GM12801 (cell line): ENCODE data around the gene MUL1.

Source experiments
- TF ChIP-seq, protein P1 (sequence below): IDR thresholded peaks from one replicate; pipeline ENCODE4 v1.5.1; 2011; ENCODE audit warnings: control low read depth; ENCODE audit not compliant: insufficient read length; ENCODE audit errors: extremely low read depth

The MUL1 gene

GRCh38 chr1:20449735-20450311 lies 58.1 kb downstream of the MUL1 start:
- TF ChIP-seq, protein P1, sequence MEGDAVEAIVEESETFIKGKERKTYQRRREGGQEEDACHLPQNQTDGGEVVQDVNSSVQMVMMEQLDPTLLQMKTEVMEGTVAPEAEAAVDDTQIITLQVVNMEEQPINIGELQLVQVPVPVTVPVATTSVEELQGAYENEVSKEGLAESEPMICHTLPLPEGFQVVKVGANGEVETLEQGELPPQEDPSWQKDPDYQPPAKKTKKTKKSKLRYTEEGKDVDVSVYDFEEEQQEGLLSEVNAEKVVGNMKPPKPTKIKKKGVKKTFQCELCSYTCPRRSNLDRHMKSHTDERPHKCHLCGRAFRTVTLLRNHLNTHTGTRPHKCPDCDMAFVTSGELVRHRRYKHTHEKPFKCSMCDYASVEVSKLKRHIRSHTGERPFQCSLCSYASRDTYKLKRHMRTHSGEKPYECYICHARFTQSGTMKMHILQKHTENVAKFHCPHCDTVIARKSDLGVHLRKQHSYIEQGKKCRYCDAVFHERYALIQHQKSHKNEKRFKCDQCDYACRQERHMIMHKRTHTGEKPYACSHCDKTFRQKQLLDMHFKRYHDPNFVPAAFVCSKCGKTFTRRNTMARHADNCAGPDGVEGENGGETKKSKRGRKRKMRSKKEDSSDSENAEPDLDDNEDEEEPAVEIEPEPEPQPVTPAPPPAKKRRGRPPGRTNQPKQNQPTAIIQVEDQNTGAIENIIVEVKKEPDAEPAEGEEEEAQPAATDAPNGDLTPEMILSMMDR = no peak
